Head of caudate nucleus (tissue), 42 donors: ENCODE results near the gene CRIP1.

Source experiments
- DNase-seq, 42 donors: peaks; one replicate each; pipeline versions ENCODE4 v3.0.0 to v3.0.0-alpha.2; 2020 to 2021; ENCODE audit warnings: mixed read lengths in 7 of 42
- intact Hi-C: fragments of 100-400 bp; cut with DNase I; formaldehyde crosslinking; loops from one replicate; pipeline ENCODE4 v1.15.0; 2022

The CRIP1 gene

GRCh38 chr14:105476831-105477659 is 9.6 kb upstream of the CRIP1 start:
- DNase-seq = no peak
- intact Hi-C loops = no loop called here

- intact Hi-C loops = no loop called here
- DNase-seq = peak in 1 of 42 donors; percentile 20
These were observed 8.9 kb upstream of the CRIP1 start for GRCh38 chr14:105477660-105478397.

- DNase-seq = no peak
- intact Hi-C loops = no loop called here
These were observed 8.1 kb upstream of the CRIP1 start for GRCh38 chr14:105478398-105479251.

GRCh38 chr14:105479431-105480158 is 7.1 kb upstream of the CRIP1 start:
- peak in 14 of 42 donors; percentile 21 to 68 (median 52) for DNase-seq
- intact Hi-C loops = loop anchor here (5.0 kb wide), 1 partner anchor 112 kb away; no protein-coding TSS in a partner anchor

GRCh38 chr14:105480199-105480746 is 6.4 kb upstream of the CRIP1 start:
- peak in 1 of 42 donors; percentile 19 for DNase-seq
- intact Hi-C loops = loop anchor here (5.0 kb wide), 1 partner anchor 113 kb away; no protein-coding TSS in a partner anchor

GRCh38 chr14:105480807-105481801 is 5.6 kb upstream of the CRIP1 start:
- peak; percentile 80 to 96 (median 90) for DNase-seq
- intact Hi-C loops = loop anchor here (5.0 kb wide), 1 partner anchor 114 kb away; no protein-coding TSS in a partner anchor

GRCh38 chr14:105481886-105482457 is 4.7 kb upstream of the CRIP1 start:
- peak; percentile 66 to 89 (median 81) for DNase-seq
- intact Hi-C loops = loop anchor here (5.0 kb wide), 1 partner anchor 115 kb away; no protein-coding TSS in a partner anchor

- intact Hi-C loops = loop anchor here (5.0 kb wide), 1 partner anchor 115 kb away; no protein-coding TSS in a partner anchor
- no peak for DNase-seq
These were observed 4.1 kb upstream of the CRIP1 start for GRCh38 chr14:105482486-105483110.

- DNase-seq = no peak
- intact Hi-C loops = loop anchor here (5.0 kb wide), 1 partner anchor 116 kb away; no protein-coding TSS in a partner anchor
These were observed 3.2 kb upstream of the CRIP1 start for GRCh38 chr14:105483300-105484068.

GRCh38 chr14:105484069-105484996 is 2.4 kb upstream of the CRIP1 start:
- DNase-seq = no peak
- intact Hi-C loops = loop anchor here (5.0 kb wide), 1 partner anchor 117 kb away; no protein-coding TSS in a partner anchor

- DNase-seq = no peak
- intact Hi-C loops = loop anchor here (5.0 kb wide), 1 partner anchor 118 kb away; no protein-coding TSS in a partner anchor
These were observed 1.7 kb upstream of the CRIP1 start for GRCh38 chr14:105484997-105485393.

- intact Hi-C loops = no loop called here
- DNase-seq = peak in 4 of 42 donors; percentile 22 to 71 (median 39)
These were observed 935 bp upstream of the CRIP1 start for GRCh38 chr14:105485739-105486162.

- DNase-seq = no peak
- intact Hi-C loops = no loop called here
These were observed 325 bp downstream of the CRIP1 start for GRCh38 chr14:105486974-105487448.
